ENCODE measurements around the gene CHCHD4. TPM values are rescaled to one million over a fixed set of nuclear protein-coding genes. Genes with fewer than 3 reads are reported as not detected.

CHCHD4 gene
- total RNA-seq, 2 donors from 2014 or later: 1.3 to 7.0 TPM

GRCh38 chr3:14154895-14155440 lies 30.3 kb upstream of the CHCHD4 start:
- Histone ChIP-seq H3K36me3 (replicated peaks in 1 of 2; ENCODE audit: insufficient read depth in 1 of 2, low read depth in 2 of 2) (peaks cover 11 to 37% of the 10 kb centered on the region in 2 donors), H3K4me1 (no peaks in the 10 kb centered on the region), H3K27me3 (no peaks in the 10 kb centered on the region), H3K4me3 (no peak overlapping the region), H3K9me3 (no peaks in the 10 kb centered on the region), H3K27ac (no peak overlapping the region)
- no peak for TF ChIP-seq POLR2A (IDR thresholded peaks at IDR 0.05)
- no peak for TF ChIP-seq CTCF (IDR thresholded peaks at IDR 0.05)
- DNase-seq (no peak), ATAC-seq (no peak)
- intact Hi-C loops (cut with DNase I): no loop called here
- WGBS, 2 donors: 86 to 90% methylated on average over 7 of the region's 7 CpGs

- ATAC-seq (no peak), DNase-seq (no peak)
- Histone ChIP-seq H3K36me3 (replicated peaks in 1 of 2; ENCODE audit: insufficient read depth in 1 of 2, low read depth in 2 of 2) (peaks cover 5 to 33% of the 10 kb centered on the region in 2 donors), H3K27me3 (no peaks in the 10 kb centered on the region), H3K4me1 (no peaks in the 10 kb centered on the region), H3K27ac (no peak overlapping the region), H3K4me3 (no peak overlapping the region), H3K9me3 (no peaks in the 10 kb centered on the region)
- WGBS, 2 donors: 86 to 91% methylated on average over 5 of the region's 5 CpGs
- intact Hi-C loops (cut with DNase I): no loop called here
- TF ChIP-seq POLR2A (IDR thresholded peaks at IDR 0.05) (no peak), CTCF (IDR thresholded peaks at IDR 0.05) (no peak)
Observed at GRCh38 chr3:14154276-14154675, 29.6 kb upstream of the CHCHD4 start.

GRCh38 chr3:14153663-14154062 lies 29.0 kb upstream of the CHCHD4 start:
- H3K27me3 ChIP-seq: no peaks in the 10 kb centered on the region
- H3K4me1 ChIP-seq: no peaks in the 10 kb centered on the region
- H3K36me3 ChIP-seq (replicated peaks in 1 of 2; ENCODE audit: insufficient read depth in 1 of 2, low read depth in 2 of 2): peaks cover 0 to 29% of the 10 kb centered on the region in 2 donors
- intact Hi-C loops (cut with DNase I): no loop called here
- no peak for ATAC-seq
- no peak overlapping the region for H3K4me3 ChIP-seq
- no peak for TF ChIP-seq POLR2A (IDR thresholded peaks at IDR 0.05)
- no peak for TF ChIP-seq CTCF (IDR thresholded peaks at IDR 0.05)
- no peaks in the 10 kb centered on the region for H3K9me3 ChIP-seq
- 92 to 97% methylated on average over 6 of the region's 6 CpGs for WGBS, 2 donors
- no peak overlapping the region for H3K27ac ChIP-seq
- no peak for DNase-seq

GRCh38 chr3:14152963-14153355 lies 28.3 kb upstream of the CHCHD4 start:
- TF ChIP-seq CTCF (IDR thresholded peaks at IDR 0.05): no peak
- no peak for TF ChIP-seq POLR2A (IDR thresholded peaks at IDR 0.05)
- no peaks in the 10 kb centered on the region for H3K9me3 ChIP-seq
- 87 to 88% methylated on average over 4 of the region's 4 CpGs for whole genome bisulfite sequencing, 2 donors
- intact Hi-C loops (cut with DNase I): no loop called here
- no peaks in the 10 kb centered on the region for H3K4me1 ChIP-seq
- ATAC-seq (no peak), DNase-seq (no peak)
- no peaks in the 10 kb centered on the region for H3K27me3 ChIP-seq
- H3K27ac ChIP-seq: no peak overlapping the region
- H3K36me3 ChIP-seq (replicated peaks in 1 of 2; ENCODE audit: insufficient read depth in 1 of 2, low read depth in 2 of 2): peaks cover 0 to 27% of the 10 kb centered on the region in 2 donors
- no peak overlapping the region for H3K4me3 ChIP-seq

GRCh38 chr3:14152233-14152962 lies 27.7 kb upstream of the CHCHD4 start:
- no peaks in the 10 kb centered on the region for H3K4me1 ChIP-seq
- no peaks in the 10 kb centered on the region for H3K9me3 ChIP-seq
- intact Hi-C loops (cut with DNase I): no loop called here
- no peak overlapping the region for H3K27ac ChIP-seq
- WGBS, 2 donors: 89 to 93% methylated on average over 11 of the region's 11 CpGs
- no peaks in the 10 kb centered on the region for H3K27me3 ChIP-seq
- ATAC-seq (no peak), DNase-seq (no peak)
- H3K36me3 ChIP-seq (replicated peaks in 1 of 2; ENCODE audit: insufficient read depth in 1 of 2, low read depth in 2 of 2): peaks cover 0 to 25% of the 10 kb centered on the region in 2 donors
- TF ChIP-seq POLR2A (IDR thresholded peaks at IDR 0.05) (no peak), CTCF (IDR thresholded peaks at IDR 0.05) (no peak)
- H3K4me3 ChIP-seq: no peak overlapping the region
